Right hindlimb (tissue), 1 donor: ENCODE measurements around the gene LAMP5.

Experiments used
- DNase-seq: peaks from one replicate; pipeline ENCODE4 v3.0.0-alpha.2; 2018

LAMP5 gene

GRCh38 chr20:9550283-9550682 is 35.9 kb downstream of the LAMP5 start:
- no peak for DNase-seq

- no peak for DNase-seq
Observed at GRCh38 chr20:9550871-9551270, 36.5 kb downstream of the LAMP5 start.

GRCh38 chr20:9551808-9552550 is 37.6 kb downstream of the LAMP5 start:
- DNase-seq = no peak

- DNase-seq = no peak
Observed at GRCh38 chr20:9555781-9556180, 41.4 kb downstream of the LAMP5 start.

GRCh38 chr20:9557411-9557810 is 43.0 kb downstream of the LAMP5 start:
- no peak for DNase-seq

GRCh38 chr20:9565910-9566550 is 51.6 kb downstream of the LAMP5 start:
- DNase-seq = no peak

GRCh38 chr20:9566977-9567376 is 52.6 kb downstream of the LAMP5 start:
- DNase-seq = no peak

- no peak for DNase-seq
Observed at GRCh38 chr20:9570612-9571011, 56.2 kb downstream of the LAMP5 start.

- DNase-seq = no peak
Observed at GRCh38 chr20:9571783-9572182, 57.4 kb downstream of the LAMP5 start.

- no peak for DNase-seq
Observed at GRCh38 chr20:9572670-9573069, 58.3 kb downstream of the LAMP5 start.

- no peak for DNase-seq
Observed at GRCh38 chr20:9573335-9574151, 59.2 kb downstream of the LAMP5 start.

GRCh38 chr20:9574181-9574580 is 59.8 kb downstream of the LAMP5 start:
- DNase-seq = no peak

- DNase-seq = no peak
Observed at GRCh38 chr20:9574776-9575175, 60.4 kb downstream of the LAMP5 start.

- no peak for DNase-seq
Observed at GRCh38 chr20:9575836-9576235, 61.4 kb downstream of the LAMP5 start.

GRCh38 chr20:9576695-9577094 is 62.3 kb downstream of the LAMP5 start:
- no peak for DNase-seq

- DNase-seq = no peak
Observed at GRCh38 chr20:9577397-9577796, 63.0 kb downstream of the LAMP5 start.

GRCh38 chr20:9578594-9578993 is 64.2 kb downstream of the LAMP5 start:
- no peak for DNase-seq
